NCI-H1048 (cell line): Measurements from ENCODE around the gene MCC.

Source experiments
- DNase-seq: peaks from one replicate; lab custom pipeline; 2025; lab: John Stamatoyannopoulos, UW

The MCC gene

GRCh38 chr5:113053511-113053995 lies 434.7 kb downstream of the MCC start:
- no peak for DNase-seq

GRCh38 chr5:113052041-113052795 lies 436.0 kb downstream of the MCC start:
- DNase-seq = no peak

- no peak for DNase-seq
These were observed 437.4 kb downstream of the MCC start for GRCh38 chr5:113050721-113051382.

- DNase-seq = no peak
These were observed 439.3 kb downstream of the MCC start for GRCh38 chr5:113048931-113049330.

- no peak for DNase-seq
These were observed 440.3 kb downstream of the MCC start for GRCh38 chr5:113047733-113048652.

- no peak for DNase-seq
These were observed 441.0 kb downstream of the MCC start for GRCh38 chr5:113047234-113047633.

- DNase-seq = no peak
These were observed 443.3 kb downstream of the MCC start for GRCh38 chr5:113044776-113045465.

- no peak for DNase-seq
These were observed 444.7 kb downstream of the MCC start for GRCh38 chr5:113043491-113043931.

GRCh38 chr5:113042491-113043243 lies 445.6 kb downstream of the MCC start:
- no peak for DNase-seq

GRCh38 chr5:113040672-113041260 lies 447.5 kb downstream of the MCC start:
- no peak for DNase-seq

GRCh38 chr5:113039934-113040285 lies 448.3 kb downstream of the MCC start:
- DNase-seq = no peak

GRCh38 chr5:113039229-113039933 lies 448.9 kb downstream of the MCC start:
- DNase-seq = no peak

GRCh38 chr5:113038714-113039113 lies 449.5 kb downstream of the MCC start:
- DNase-seq = no peak

- DNase-seq = no peak
These were observed 450.1 kb downstream of the MCC start for GRCh38 chr5:113038136-113038535.

GRCh38 chr5:113036826-113037225 lies 451.4 kb downstream of the MCC start:
- no peak for DNase-seq

GRCh38 chr5:113036321-113036720 lies 451.9 kb downstream of the MCC start:
- DNase-seq = no peak

- DNase-seq = no peak
These were observed 453.2 kb downstream of the MCC start for GRCh38 chr5:113035096-113035495.

- no peak for DNase-seq
These were observed 454.0 kb downstream of the MCC start for GRCh38 chr5:113034182-113034773.

GRCh38 chr5:113031557-113031956 lies 456.7 kb downstream of the MCC start:
- no peak for DNase-seq

GRCh38 chr5:113031104-113031503 lies 457.1 kb downstream of the MCC start:
- DNase-seq = no peak
